ENCODE results near the gene IL2RA. TPM values are rescaled to one million over a fixed set of nuclear protein-coding genes. Genes with fewer than 3 reads are reported as not detected.
A peak's percentile ranks its signal among the peaks of the same experiment; 100 is the strongest.

The IL2RA gene
- total RNA-seq, 1 experiment from 2014 or later = not detected

DNA sequence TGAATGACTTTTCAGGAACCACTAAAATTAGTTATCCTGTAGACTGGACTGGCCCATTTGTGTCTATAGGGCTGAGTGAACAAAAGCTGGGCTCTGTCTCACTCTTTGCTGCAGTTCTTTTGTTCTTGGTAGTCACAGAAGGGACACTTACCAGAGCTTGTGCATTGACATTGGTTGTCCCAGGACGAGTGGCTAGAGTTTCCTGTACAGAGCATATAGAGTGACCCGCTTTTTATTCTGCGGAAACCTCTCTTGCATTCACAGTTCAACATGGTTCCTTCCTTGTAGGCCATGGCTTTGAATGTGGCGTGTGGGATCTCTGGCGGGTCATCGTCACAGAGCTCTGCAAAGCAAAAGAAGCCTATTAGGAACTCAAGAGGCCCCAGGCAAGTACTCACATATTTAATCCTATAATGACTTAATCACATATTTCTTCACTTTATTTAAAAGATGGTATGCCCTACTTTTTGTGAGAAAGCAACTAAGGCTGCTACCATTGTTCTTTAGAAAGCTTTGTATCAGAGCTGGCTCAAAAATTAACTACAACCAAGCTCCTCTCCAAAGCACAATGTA lies 36.4 kb downstream of the IL2RA start:
- Histone ChIP-seq H3K9me3 (replicated peaks) (no peaks in the 10 kb centered on the region), H3K27me3 (no peaks in the 10 kb centered on the region), H3K36me3 (no peaks in the 10 kb centered on the region), H3K4me1 (no peaks in the 10 kb centered on the region), H3K4me3 (no peak overlapping the region), H3K27ac (no peak overlapping the region)
- DNase-seq = no peak

DNA sequence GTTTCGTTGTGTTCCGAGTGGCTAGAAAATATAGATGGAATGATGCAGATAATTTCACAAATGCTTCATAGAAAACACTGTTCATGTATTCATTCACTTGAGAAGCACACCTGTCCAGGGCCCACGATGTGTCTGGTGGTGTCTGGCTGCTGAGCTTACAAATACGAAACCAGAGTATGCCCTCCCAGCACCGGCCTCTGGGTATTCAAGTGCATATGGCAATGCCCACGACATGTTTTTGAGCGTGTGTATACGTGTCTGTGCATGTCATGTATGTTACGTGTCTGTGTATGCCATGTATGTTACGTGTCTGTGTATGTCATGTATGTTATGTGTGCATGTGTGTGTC lies 37.9 kb downstream of the IL2RA start:
- Histone ChIP-seq H3K4me1 (no peaks in the 10 kb centered on the region), H3K27me3 (no peaks in the 10 kb centered on the region), H3K4me3 (no peak overlapping the region), H3K36me3 (no peaks in the 10 kb centered on the region), H3K27ac (no peak overlapping the region), H3K9me3 (replicated peaks) (no peaks in the 10 kb centered on the region)
- DNase-seq = no peak

DNA sequence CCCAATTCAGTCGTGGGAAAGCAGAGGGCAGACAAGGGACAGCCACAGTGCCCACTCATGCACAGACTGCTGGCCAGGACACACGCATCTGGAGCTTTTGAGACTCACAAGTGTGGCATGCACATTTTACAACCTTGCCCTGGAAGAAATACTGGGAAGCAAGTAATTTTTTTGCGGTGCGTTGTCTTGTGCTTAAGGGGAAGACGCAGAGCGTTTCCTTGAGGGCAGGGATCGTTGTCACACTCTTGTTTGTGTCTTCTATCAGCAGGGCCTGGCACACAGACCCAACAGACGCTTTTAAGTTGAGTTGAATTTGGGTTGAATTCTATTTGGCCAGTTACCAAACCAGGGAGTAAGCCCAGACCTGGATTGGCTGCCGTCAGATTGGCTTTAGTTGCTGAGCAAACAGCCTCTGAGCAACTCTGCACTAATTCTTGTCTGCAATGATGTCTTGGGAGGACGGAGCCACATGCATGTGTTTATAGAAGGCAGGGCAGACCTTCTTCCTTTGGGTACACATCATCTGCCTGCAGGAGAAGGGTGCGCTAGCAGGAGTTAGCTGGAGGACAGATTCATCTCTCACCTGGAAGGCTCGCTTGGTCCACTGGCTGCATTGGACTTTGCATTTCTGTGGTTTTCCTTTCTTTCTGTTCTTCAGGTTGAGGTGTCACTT lies 38.4 kb downstream of the IL2RA start:
- Histone ChIP-seq H3K4me1 (no peaks in the 10 kb centered on the region), H3K9me3 (replicated peaks) (no peaks in the 10 kb centered on the region), H3K27ac (no peak overlapping the region), H3K27me3 (no peaks in the 10 kb centered on the region), H3K36me3 (no peaks in the 10 kb centered on the region), H3K4me3 (no peak overlapping the region)
- DNase-seq = no peak

DNA sequence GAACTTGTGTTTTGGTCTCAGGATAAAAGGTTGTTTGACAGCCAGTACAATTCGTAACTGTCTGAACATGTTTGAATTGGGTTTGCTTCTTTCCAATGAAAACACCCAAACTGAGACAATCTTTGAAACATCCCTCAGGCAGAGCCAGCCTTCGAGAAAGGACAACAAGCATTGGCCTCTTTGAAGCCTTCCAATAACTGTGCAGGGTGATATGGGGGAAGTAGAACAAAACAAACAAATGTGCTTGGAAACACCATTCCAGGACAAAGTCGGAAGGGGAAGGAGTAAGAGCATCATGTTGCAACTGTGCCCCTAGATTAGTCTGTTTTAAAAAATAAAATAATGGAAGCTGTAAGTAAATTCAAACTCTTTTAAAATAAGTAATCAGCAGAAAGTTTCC lies 39.5 kb downstream of the IL2RA start:
- Histone ChIP-seq H3K36me3 (no peaks in the 10 kb centered on the region), H3K9me3 (replicated peaks) (no peaks in the 10 kb centered on the region), H3K27ac (no peak overlapping the region), H3K27me3 (no peaks in the 10 kb centered on the region), H3K4me1 (no peaks in the 10 kb centered on the region), H3K4me3 (no peak overlapping the region)
- no peak for DNase-seq

DNA sequence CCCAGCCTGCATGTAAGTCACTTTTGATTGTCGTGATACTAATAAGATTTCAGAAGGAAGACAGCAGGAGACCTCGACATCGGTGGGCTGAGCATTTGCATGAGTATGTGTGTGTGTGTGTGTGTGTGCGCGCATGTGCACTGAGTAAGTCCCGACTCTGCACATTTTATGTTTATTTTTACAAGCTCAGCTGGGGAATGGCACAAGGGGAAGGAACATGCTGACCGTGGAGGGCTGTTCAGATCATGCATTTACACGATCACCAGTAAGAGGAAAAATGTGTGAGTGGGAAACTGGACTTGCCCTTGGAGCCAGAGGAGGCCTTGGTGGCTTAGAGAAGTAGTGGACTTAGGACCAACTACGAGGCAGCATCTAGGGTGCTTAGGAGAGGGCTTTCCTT lies 41.3 kb downstream of the IL2RA start:
- no peaks in the 10 kb centered on the region for H3K9me3 ChIP-seq (replicated peaks)
- H3K27ac ChIP-seq = no peak overlapping the region
- H3K27me3 ChIP-seq = no peaks in the 10 kb centered on the region
- no peak overlapping the region for H3K4me3 ChIP-seq
- no peaks in the 10 kb centered on the region for H3K36me3 ChIP-seq
- H3K4me1 ChIP-seq = no peaks in the 10 kb centered on the region
- DNase-seq = no peak

DNA sequence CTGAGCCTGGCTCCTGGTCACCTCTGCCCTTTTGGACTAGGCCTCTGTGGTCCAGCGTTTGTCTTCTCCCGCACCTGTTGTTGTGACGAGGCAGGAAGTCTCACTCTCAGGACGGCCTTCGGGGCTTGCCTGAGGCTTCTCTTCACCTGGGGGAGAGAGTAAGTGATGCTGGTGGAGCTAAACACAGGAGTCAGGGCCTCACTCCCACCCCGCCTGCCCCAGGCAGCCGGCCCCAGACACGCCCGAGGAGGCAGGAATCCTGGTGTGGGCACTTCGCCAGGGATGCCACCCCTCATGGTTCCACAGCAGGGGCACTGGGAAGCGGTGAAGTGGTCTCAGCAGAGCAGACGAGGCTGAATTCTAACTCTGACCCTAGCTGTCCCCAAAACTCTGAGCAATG lies 42.4 kb downstream of the IL2RA start:
- Histone ChIP-seq H3K27me3 (no peaks in the 10 kb centered on the region), H3K27ac (no peak overlapping the region), H3K4me1 (no peaks in the 10 kb centered on the region), H3K36me3 (no peaks in the 10 kb centered on the region), H3K4me3 (no peak overlapping the region), H3K9me3 (replicated peaks) (no peaks in the 10 kb centered on the region)
- DNase-seq = no peak

DNA sequence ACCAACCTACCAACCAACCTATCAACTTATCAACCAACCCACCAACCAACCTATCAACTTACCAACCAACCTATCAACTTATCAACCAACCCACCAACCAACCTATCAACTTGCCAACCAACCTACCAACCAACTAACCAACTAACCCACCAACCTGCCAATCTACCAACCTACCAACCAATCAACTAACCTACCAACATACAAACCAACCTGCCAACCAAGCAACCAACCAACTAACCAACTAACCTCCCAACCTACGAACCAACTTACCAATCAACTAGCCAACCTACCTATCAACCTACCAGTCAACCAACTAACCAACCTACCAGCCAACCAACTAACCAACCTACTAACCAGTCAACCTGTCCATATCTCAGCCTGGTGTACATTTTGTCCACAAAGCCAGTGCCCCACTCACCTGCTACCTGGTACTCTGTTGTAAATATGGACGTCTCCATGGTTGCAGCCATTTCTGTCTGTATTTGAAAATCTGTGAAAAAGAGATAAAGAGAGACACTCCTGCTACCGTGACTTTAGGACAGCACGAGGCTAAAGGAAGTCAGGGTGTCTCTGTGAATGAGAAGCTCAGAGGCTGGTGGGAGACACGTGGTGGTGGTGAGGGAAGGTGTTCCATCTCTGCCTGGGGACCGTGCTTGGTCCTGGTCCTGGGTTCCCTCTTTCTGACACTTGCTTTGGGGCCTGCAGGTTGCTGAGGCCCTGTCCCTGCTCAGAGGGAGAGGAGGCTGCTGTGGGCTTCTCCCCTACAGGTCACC lies 43.0 kb downstream of the IL2RA start:
- Histone ChIP-seq H3K4me1 (no peaks in the 10 kb centered on the region), H3K27ac (no peak overlapping the region), H3K4me3 (no peak overlapping the region), H3K27me3 (no peaks in the 10 kb centered on the region), H3K36me3 (no peaks in the 10 kb centered on the region), H3K9me3 (replicated peaks) (no peaks in the 10 kb centered on the region)
- DNase-seq = no peak

DNA sequence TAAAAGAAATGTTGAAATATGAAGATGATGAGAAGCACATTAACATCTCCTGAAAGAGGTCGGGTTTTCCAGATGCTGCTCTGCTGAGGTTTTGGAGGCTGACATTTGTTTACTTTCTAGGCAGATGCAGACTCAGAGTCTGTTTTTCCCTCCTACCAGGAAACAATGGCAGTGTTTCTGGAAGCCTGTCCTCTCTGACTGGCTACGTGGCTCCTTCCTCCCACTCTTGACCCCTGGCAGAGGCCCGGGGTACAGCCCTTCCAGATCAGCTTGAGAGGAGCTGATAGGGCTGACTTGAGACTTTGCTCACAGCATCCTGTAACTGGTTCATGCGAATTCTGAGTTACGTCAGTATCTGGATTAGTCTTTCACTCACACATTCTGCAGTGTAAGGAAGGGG lies 43.7 kb downstream of the IL2RA start:
- Histone ChIP-seq H3K36me3 (no peaks in the 10 kb centered on the region), H3K27ac (no peak overlapping the region)

DNA sequence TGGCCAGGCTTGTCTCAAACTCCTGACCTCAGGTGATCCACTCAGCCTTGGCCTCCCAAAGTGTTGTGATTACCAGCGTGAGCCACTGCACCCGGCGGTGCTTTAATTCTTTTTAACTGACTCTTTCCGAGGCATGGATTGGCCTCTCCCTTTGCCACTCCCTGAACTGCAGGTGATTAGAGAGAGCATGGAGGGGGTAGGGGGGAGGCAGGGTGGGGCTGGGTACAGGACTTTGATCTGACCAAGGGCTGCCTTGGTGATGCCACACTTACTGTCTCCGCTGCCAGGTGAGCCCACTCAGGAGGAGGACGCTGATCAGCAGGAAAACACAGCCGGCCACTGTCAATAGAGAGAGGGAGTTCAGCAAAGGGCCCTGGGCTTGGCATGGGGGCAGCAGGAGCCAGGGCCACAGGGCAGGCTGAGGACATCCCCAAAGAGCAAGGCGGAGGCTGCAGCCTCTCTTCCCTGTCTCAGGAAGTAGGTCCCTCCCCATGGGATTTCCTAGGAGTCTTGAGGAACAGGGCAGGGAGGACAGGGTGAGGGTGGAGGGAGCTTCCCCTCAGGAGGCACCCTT lies 44.3 kb downstream of the IL2RA start:
- Histone ChIP-seq H3K36me3 (no peaks in the 10 kb centered on the region), H3K27me3 (no peaks in the 10 kb centered on the region), H3K9me3 (replicated peaks) (no peaks in the 10 kb centered on the region), H3K4me3 (no peak overlapping the region), H3K4me1 (no peaks in the 10 kb centered on the region), H3K27ac (no peak overlapping the region)
- no peak for DNase-seq

More for the DNA sequence above, 43.7 kb downstream of the IL2RA start:
- no peaks in the 10 kb centered on the region for H3K9me3 ChIP-seq (replicated peaks)
- no peak for DNase-seq
- H3K4me1 ChIP-seq = no peaks in the 10 kb centered on the region
- H3K27me3 ChIP-seq = no peaks in the 10 kb centered on the region
- no peak overlapping the region for H3K4me3 ChIP-seq

DNA sequence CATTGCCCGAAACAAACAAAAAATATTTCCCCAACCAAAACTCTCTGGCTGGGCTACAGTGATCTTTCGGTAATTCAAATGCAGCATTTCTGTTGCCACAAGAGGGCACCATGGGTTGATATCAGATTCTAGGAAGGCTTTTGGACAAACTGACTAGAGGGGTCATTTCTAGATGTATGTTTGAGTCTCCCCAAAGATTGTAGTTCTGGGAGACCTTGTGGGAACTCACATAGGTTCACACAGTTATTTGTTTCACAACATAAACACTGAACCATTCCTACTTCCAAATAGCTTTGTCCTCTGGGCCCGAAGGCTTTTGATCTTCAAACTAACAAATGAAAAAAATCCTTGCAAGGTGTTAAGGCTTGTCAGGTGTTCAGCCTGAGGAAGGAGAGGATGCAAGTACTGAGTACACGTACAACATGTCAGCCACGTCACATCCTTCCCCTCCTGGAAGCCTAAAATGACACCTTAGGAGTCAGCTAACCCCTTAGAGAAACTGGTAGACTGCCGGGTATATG lies 47.9 kb downstream of the IL2RA start:
- Histone ChIP-seq H3K27me3 (no peaks in the 10 kb centered on the region), H3K4me3 (no peak overlapping the region), H3K4me1 (no peaks in the 10 kb centered on the region), H3K9me3 (replicated peaks) (no peaks in the 10 kb centered on the region), H3K36me3 (no peaks in the 10 kb centered on the region), H3K27ac (no peak overlapping the region)
- peak; percentile 19 to 49 for DNase-seq

DNA sequence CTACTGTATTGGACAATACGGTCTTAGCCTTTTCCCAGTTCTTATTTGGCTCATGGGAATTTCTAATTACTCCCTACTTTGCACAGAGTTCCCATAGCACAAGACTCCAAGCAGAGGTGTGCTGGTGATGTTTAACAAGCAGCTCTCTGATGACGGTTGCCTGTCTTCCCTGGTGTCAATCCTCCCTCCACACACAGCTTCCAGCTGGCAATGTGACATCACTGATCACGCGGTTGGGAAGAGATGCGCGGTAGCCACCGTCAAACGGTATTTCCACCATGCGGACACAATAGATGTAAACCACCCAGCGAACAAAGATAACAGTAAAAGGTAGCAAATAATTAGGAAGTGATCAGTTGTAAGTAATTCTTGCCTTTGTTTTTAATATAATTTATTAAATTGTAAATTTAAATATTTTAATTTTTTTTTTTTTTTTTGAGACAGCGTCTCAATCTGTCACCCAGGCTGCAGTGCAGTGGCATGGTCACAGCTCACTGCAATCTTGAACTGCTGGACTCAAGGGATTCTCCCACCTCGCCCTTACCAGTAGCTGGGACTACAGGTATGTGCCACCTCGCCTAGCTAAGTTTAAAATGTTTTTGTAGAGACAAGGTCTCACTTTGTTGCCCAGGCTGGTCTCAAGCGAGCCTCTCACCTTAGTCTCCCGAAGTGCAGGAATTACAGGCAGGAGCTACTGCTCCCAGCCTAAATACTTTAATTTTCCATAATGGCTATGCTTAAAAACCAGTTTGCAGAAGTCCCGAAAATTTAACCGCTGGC lies 48.6 kb downstream of the IL2RA start:
- no peaks in the 10 kb centered on the region for H3K36me3 ChIP-seq
- H3K9me3 ChIP-seq (replicated peaks) = no peaks in the 10 kb centered on the region
- H3K4me1 ChIP-seq = no peaks in the 10 kb centered on the region
- no peak for DNase-seq
- no peak overlapping the region for H3K4me3 ChIP-seq
- H3K27me3 ChIP-seq = no peaks in the 10 kb centered on the region
- no peak overlapping the region for H3K27ac ChIP-seq

DNA sequence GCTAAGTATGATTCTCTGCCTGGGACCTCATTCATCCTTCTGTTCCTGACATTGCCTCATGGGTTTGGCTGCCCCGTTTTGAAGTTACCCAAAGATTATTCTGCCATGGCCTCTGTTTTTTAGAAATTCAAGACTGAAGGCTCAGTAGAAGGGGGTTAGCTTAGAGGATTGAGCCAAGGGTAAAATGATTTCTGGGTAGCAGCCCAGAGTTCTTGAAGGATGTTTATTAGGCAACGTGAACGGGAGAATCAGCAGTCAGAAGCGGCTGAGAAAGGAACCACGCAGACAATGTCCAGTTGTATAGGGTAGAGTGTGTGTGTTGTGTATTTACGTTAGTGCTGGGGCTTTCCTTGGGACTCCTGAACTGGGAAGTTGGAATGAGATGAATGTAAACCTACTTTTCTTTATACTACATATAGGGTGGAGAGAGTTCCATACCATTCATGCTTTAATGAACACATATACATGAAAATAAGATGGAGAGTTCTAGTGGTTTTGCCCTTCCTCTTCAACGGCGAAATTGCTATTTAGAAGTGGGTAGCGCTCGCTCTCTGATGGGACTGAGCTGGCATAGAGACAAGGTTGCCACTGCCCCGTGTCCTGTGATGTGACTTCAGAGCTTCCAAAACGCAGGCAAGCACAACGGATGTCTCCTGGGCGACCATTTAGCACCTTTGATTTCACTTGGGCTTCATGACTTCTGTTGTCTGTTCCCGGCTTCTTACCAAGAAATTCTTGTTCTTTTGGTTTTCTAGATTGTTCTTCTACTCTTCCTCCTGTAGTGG lies 49.9 kb downstream of the IL2RA start:
- H3K4me3 ChIP-seq = no peak overlapping the region
- H3K36me3 ChIP-seq = no peaks in the 10 kb centered on the region
- H3K4me1 ChIP-seq = no peaks in the 10 kb centered on the region
- no peak overlapping the region for H3K27ac ChIP-seq
- no peaks in the 10 kb centered on the region for H3K27me3 ChIP-seq
- DNase-seq = no peak
- H3K9me3 ChIP-seq (replicated peaks) = no peaks in the 10 kb centered on the region

DNA sequence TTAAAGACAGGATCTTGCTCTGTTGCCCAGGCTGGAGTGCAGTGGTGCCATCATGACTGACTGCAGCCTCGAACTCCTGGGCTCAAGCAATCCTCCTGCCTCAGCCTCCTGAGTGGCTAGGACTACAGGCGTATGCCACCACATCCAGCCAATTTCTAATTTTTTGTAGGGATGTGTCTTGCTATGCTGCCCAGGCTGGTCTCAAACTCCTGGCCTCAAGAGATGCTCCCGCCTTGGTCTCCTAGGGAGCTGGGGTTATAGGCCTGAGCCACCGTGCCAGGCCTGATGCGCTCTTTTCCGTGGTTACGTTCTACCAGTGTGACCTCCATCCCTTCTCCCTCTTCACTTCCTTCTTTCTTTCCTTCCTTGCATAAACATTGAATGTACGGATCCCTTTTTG lies 50.6 kb downstream of the IL2RA start:
- no peak overlapping the region for H3K4me3 ChIP-seq
- H3K9me3 ChIP-seq (replicated peaks) = no peaks in the 10 kb centered on the region
- H3K27ac ChIP-seq = no peak overlapping the region
- no peaks in the 10 kb centered on the region for H3K27me3 ChIP-seq
- no peaks in the 10 kb centered on the region for H3K4me1 ChIP-seq
- no peak for DNase-seq
- H3K36me3 ChIP-seq = no peaks in the 10 kb centered on the region

DNA sequence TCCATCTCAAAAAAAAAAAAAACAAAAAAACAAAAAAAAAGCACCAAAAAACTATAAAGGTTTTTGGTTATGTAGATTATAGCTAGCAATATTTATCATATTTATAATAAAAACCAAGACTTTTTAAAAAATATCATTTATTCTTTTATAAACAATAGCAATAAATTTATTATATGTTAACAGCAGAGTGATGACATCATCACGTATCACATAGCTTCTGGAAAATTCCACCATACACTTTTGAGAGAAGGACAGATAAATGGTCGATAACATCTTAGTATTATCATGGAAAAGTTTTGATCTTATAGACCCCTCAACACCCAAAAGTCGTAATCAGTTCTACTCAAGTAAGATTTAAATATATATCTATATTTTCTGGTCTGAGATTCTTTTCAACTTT lies 51.6 kb downstream of the IL2RA start:
- no peak overlapping the region for H3K27ac ChIP-seq
- H3K27me3 ChIP-seq = no peaks in the 10 kb centered on the region
- no peaks in the 10 kb centered on the region for H3K9me3 ChIP-seq (replicated peaks)
- no peaks in the 10 kb centered on the region for H3K4me1 ChIP-seq
- H3K4me3 ChIP-seq = no peak overlapping the region
- DNase-seq = no peak
- no peaks in the 10 kb centered on the region for H3K36me3 ChIP-seq
